HG02763 (cell line): ENCODE results near the gene FTO.

Source experiments
- ATAC-seq: cut with Tn5 transposase; IDR thresholded peaks from one replicate; pipeline ENCODE4 v1.9.1; 2021; ENCODE audit warnings: mild to moderate bottlenecking, moderate library complexity; ENCODE audit not compliant: unreplicated experiment

Gene FTO

DNA sequence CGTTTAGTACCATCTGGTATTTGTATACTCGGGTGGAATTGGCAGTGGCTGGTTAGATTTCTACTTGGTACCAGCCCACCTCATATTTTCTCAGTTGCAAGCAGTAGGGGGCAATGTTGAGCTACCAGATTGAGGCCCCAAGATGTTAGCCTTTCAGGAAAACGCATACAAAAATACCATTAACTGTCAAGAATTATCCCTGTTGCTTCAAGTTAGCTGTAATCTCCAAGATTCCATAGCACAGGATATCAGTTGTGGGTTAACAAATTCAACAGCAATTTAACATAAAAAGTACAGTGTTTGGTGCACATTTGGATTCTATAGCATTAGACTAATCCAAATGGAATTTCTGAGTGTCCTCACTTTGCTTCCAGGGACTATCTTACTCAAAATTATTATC lies 188.2 kb downstream of the FTO start:
- no peak for ATAC-seq

DNA sequence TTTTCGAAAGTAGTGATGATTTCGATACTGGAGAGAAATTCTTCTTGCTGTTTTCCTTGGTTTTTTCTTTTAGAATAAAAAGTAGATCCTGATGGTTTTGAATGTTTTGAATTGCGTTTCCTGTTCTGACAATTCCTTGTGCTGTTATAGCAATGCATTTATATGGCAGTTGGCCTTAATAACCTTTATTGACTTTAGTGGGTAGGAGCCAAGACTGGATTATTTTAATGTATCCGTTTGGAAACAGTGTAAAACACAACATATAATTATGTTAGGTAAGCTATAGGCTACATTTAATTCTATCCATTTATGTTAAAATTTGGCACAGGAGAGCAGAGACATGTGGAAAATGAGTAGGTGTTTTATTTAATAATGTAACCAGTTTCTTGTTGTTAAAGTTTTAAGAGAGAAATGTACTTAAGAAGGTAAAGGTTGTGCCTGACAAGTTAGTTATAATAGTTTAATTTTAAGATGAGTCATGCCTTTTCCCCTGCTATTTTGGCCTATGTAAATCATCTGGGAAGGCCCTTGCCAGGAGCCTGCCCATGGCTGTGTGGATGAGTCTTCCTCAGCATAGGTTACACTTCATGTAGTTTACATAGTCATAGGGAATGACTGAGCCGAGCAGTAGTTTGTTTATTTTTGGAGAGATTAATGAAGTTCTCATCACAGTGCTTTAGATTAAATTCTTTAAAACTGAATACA lies 189.9 kb downstream of the FTO start:
- no peak for ATAC-seq

GRCh38 chr16:53894686-53895085 lies 190.7 kb downstream of the FTO start:
- no peak for ATAC-seq

- no peak for ATAC-seq
These were observed 191.5 kb downstream of the FTO start for GRCh38 chr16:53895433-53895832.

DNA sequence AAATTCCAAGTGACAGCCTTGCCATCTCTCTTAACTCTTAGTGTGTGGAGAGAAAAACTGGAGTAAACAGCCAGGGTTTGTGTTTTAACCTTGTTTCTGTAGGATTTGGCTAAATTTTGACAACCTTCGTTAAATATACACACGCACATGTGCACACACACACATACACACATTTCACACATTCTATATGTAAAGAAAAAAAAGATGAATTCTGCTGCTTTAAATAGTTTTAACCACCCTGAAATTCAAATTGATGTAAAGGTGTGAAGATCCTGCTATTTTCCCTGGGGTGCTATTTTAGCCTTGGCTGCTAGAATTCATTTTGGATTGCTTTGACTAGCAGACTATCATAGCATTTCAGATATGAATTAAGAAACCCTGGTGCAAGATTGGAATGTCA lies 191.9 kb downstream of the FTO start:
- no peak for ATAC-seq

GRCh38 chr16:53896722-53897121 lies 192.8 kb downstream of the FTO start:
- ATAC-seq, result no peak

GRCh38 chr16:53898993-53899392 lies 195.0 kb downstream of the FTO start:
- ATAC-seq, result no peak

GRCh38 chr16:53899431-53899830 lies 195.5 kb downstream of the FTO start:
- no peak for ATAC-seq

- ATAC-seq, result no peak
These were observed 196.7 kb downstream of the FTO start for GRCh38 chr16:53900667-53901066.

DNA sequence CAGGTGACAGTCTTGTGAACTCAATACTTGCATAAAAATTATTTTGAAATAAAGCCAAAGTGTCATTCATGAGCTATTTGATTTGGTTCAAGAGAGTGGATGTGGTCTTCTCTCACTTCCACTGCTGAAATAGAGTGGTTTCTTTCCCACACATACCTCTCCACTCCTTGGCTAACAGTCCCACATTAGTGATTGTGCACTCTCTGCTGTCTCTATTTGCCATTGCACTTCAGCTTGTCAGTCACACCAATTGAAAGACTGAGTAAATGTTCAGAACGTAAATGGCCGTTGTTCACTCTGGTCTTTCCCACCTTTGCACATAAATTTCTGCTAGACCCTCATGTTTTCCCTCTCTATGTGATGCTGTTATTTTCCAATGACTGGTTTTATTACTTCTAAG lies 197.5 kb downstream of the FTO start:
- ATAC-seq, result no peak

GRCh38 chr16:53904533-53904932 lies 200.6 kb downstream of the FTO start:
- no peak for ATAC-seq

- no peak for ATAC-seq
These were observed 201.1 kb downstream of the FTO start for GRCh38 chr16:53905028-53905427.

- ATAC-seq, result no peak
These were observed 204.8 kb downstream of the FTO start for GRCh38 chr16:53908731-53909130.

- ATAC-seq, result no peak
These were observed 207.0 kb downstream of the FTO start for GRCh38 chr16:53910990-53911389.

DNA sequence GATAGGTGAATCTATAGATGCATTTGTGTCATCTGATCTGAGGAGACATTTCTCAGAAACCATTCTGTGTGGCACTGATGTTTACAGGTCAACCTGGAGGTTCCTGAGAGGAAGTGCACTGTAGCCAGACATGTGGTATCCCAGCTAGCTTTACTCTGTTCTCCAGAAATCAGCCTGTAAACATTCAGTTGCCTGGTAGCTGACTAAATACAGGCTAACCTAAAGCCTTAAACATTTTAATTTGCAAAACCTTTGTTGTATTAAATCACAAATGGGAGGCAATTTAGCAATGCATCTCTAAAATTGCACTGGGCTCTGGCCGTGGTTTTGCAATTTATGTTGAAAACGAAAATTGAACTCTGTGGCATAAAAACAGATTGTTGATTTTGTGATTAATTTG lies 207.6 kb downstream of the FTO start:
- no peak for ATAC-seq

DNA sequence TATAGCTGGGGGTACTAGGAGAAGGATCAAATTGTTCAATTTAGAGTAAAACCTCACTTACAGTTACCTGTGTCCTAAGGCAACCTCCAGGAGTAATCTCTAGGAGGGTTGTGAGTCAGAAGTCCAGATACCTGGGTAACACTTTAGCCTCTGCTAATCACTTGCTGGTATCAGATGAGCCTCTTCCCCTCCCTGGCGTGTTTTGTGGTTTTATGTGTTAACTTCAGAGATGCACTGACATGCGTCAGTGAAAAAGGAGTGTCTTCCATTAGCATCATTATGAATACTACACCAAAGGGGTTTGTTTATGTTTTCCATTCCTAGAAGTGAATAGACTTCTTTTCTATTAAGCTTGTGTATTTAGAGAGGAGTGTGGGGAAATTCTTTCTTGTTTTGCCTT lies 208.2 kb downstream of the FTO start:
- ATAC-seq, result no peak

DNA sequence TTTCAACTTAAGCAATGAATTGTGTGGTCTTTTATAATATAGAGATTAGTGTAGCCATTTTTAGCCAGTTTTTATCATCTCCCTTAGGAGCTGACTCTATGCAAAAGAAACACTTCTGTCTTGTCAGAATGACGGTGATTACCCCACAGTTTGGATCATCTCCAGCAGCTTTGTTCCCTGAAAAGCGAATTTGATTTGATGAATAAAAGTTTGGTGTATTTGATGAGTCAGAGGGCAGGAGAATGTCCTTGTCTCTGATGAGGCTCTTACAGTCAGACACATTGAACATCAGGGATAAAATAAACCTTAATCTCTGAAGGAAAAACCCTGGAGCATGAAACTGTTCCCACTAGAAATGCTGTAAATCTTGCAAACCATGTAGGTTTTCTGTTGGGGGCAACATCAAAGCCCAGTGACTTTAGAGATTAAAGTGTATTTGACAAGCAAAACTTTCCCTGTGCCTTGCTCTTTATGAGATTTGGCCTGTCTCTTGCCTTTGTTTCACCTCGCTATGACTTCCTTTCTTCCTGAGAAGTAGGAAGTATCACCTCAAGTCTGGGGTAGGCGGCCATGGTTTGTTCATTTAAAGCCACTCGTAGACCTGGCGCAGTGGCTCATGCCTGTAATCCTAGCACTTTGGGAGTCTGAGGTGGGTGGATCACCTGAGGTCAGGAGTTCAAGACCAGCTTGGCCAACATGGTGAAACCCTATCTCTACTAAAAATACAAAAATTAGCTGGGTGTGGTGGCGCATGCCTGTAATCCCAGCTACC lies 209.3 kb downstream of the FTO start:
- no peak for ATAC-seq

GRCh38 chr16:53913920-53914319 lies 210.0 kb downstream of the FTO start:
- no peak for ATAC-seq

- ATAC-seq, result no peak
These were observed 210.8 kb downstream of the FTO start for GRCh38 chr16:53914736-53915135.

- ATAC-seq, result no peak
These were observed 211.7 kb downstream of the FTO start for GRCh38 chr16:53915452-53916160.

DNA sequence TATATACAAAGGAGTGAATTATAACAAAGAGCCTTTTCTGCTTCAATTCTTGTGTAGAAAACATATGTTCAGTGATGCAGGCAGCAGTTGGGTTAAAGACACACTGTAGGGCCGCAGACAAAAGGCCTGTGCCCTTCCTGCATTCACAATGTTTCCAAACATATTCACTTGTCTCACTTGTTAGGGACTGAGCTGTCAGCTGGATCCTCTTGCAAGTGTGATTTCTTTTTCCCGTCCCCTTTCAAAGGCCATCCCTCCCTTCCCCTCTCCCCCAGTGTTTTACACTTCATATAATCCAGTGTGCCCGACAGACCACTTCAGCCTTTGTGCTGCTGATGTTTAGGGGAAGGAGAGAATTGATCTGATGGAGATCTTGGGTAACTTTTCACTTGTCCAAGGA lies 217.0 kb downstream of the FTO start:
- no peak for ATAC-seq
